Subcutaneous adipose tissue (tissue), 4 donors: ENCODE results near the gene ZNF829. TPM values are rescaled to one million over a fixed set of nuclear protein-coding genes. Genes with fewer than 3 reads are reported as not detected.

Experiments used
- total RNA-seq, 4 donors: library from RNA; depleted of rRNA; stranded (reverse); fragments of >200 nt; gene quantifications; one replicate each; pipeline ENCODE4 v1.1.0, GENCODE V29; 2016
- TF ChIP-seq, protein P1 (sequence below): fragments of 450-650 bp; IDR thresholded peaks from one replicate; pipeline ENCODE4 v1.5.1; 2016; ENCODE audit warnings: low read depth, mild to moderate bottlenecking, control low read depth, antibody characterized with exemption, moderate library complexity

ZNF829 gene
- total RNA-seq, 4 donors from 2014 or later: 2.3 to 4.1 (median 3.3) TPM

DNA sequence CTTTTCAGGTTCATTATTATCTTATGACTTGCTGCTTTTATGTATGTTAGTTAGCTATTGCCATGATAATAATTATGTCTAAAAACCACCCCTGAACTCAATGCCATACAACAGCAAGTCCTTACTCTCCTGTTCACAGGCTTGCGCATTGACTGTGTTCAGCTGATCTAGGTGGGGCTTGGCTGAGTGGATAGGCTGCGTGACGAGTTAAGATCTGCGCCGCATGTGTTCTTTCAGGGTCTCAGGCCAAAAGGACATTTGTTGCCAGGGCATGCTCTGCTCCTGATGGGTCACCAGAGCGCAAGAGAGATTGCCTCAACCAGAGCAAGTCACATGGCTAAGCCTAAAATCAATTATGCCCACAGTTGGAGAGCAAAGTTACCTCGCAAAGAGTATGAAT, 900 bp upstream of the ZNF829 start:
- TF ChIP-seq, protein P1, sequence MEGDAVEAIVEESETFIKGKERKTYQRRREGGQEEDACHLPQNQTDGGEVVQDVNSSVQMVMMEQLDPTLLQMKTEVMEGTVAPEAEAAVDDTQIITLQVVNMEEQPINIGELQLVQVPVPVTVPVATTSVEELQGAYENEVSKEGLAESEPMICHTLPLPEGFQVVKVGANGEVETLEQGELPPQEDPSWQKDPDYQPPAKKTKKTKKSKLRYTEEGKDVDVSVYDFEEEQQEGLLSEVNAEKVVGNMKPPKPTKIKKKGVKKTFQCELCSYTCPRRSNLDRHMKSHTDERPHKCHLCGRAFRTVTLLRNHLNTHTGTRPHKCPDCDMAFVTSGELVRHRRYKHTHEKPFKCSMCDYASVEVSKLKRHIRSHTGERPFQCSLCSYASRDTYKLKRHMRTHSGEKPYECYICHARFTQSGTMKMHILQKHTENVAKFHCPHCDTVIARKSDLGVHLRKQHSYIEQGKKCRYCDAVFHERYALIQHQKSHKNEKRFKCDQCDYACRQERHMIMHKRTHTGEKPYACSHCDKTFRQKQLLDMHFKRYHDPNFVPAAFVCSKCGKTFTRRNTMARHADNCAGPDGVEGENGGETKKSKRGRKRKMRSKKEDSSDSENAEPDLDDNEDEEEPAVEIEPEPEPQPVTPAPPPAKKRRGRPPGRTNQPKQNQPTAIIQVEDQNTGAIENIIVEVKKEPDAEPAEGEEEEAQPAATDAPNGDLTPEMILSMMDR: no peak

DNA sequence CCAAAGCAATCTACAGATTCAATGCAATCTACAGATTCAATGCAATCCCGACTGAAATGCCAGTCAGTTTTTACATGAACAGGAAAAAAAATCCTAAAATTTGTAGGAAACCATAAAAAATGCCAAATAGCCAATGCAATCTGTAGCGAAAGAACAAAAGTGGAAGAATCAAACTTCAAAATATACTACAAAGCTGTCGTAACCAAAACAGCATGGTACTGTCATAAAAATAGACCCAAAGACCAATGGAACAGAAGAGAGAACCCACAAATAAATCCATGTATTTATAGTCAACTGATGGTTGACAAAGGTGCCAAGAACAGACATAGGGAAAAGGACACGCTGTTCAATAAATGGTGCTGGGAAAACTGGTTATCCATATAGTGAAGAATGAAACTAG, 17.7 kb downstream of the ZNF829 start:
- TF ChIP-seq, protein P1: no peak

DNA sequence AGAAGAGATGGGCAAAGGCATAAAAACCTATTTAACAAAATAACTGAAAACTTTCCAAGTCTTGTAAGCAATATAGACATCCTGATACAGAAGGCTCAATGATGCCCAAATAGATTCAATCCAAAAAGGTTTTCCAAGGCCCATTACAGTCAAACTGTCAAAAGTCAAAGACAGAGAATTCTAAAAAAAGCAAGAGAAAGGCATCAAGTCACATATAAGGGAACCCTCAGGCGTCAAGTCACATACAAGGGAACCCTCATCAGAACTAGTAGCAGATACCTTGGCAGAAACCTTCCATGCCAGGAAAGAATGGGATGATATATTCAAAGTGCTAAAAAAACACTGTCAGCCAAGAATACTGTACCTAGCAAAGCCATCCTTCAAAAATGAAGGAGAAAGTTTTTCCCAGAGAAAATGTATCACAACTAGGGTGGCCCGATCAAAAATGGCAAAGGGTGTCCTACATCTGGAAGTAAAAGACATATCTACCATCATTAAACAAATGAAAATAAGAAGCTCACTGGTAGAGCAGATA, 21.2 kb downstream of the ZNF829 start:
- TF ChIP-seq, protein P1: no peak

DNA sequence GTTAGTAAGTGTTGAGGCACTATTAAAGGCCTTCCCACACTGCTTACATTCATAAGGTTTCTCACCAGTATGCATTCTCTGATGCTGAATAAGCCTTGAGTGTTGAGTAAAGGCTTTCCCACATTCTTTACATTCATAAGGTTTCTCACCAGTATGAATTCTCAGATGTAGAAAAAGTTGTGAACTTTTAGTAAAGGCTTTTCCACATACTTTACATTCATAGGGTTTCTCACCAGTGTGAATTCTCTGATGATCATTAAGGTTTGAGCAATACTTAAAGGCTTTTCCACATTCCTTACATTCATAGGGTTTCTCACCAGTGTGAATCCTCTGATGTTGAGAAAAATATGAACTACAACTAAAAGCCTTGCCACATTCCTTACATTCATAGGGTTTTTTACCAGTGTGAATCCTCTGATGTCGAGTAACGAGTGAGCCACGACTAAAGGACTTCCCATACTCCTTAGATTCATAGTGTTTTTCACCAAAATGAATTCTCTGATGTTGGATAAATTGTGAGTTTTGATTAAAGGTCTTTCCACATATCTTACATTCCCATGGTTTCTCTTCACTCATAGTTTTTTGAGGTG, 24.2 kb downstream of the ZNF829 start:
- TF ChIP-seq, protein P1: no peak

DNA sequence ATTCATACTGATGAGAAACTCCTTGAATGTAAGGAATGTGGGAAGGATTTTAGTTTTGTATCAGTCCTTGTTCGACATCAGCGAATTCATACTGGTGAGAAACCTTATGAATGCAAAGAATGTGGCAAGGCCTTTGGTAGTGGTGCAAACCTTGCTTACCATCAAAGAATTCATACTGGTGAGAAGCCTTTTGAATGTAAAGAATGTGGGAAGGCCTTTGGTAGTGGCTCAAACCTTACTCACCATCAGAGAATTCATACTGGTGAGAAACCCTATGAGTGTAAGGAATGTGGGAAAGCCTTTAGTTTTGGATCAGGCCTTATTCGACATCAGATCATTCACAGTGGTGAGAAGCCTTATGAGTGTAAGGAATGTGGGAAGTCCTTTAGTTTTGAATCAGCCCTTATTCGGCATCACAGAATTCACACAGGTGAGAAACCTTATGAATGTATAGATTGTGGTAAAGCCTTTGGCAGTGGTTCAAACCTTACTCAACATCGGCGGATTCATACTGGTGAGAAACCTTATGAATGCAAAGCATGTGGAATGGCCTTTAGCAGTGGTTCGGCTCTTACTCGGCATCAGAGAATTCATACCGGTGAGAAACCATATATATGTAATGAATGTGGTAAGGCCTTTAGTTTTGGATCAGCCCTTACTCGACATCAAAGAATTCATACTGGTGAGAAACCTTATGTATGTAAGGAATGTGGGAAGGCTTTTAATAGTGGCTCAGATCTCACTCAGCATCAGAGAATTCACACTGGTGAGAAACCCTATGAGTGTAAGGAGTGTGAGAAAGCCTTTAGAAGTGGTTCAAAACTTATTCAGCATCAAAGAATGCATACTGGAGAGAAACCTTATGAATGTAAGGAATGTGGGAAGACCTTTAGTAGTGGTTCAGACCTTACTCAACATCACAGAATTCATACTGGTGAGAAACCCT, 38.8 kb downstream of the ZNF829 start:
- TF ChIP-seq, protein P1: no peak

DNA sequence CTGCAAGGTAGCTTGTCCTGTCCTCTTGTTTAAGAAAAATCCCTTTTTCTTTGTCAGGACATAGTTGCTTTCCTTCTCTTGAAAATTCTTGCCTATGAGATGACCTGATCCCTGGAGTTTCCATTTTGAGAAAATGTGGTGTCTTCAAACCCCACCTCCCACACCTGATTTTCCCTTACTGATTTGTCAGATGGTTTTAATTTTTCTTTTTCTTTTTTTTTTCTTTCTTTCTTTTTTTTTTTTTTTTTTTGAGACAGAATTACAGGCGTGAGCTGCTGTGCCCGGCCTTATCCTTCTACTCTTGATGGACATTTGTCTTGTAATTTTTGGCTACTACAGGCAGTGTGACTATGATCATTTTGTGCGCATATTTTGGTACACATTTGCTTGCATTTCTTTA, 64.2 kb downstream of the ZNF829 start:
- TF ChIP-seq, protein P1: no peak
